B cell (primary cell): ENCODE data around the gene SCAMP1. TPM values are rescaled to one million over a fixed set of nuclear protein-coding genes. Genes with fewer than 3 reads are reported as not detected.

Source experiments
- ATAC-seq: fragments of 200-7000 bp; cut with Tn5 transposase; one replicate; pipeline ENCODE4 v1.10.0; 2021; ENCODE audit warnings: low read depth, mild to moderate bottlenecking, moderate number of reproducible peaks, moderate library complexity
- CTCF ChIA-PET: fragments of 350-600 bp; sonication (Branson Sonifier 250); formaldehyde crosslinking; loops from one replicate; lab custom pipeline; 2021; ENCODE audit warnings: antibody characterized with exemption, inconsistent platforms; lab: Charles Lee
- POLR2A ChIA-PET: fragments of 350-600 bp; sonication (Branson Sonifier 250); formaldehyde crosslinking; loops from one replicate; lab custom pipeline; 2021; ENCODE audit warnings: antibody characterized with exemption; lab: Charles Lee
- DNase-seq: peaks from one replicate; pipeline ENCODE4 v3.0.0; 2013
- H2AFZ ChIP-seq: 2 replicates; pipeline ENCODE4 v1.6.1; 2012; ENCODE audit warnings: mild to moderate bottlenecking, low read depth, low read length; ENCODE audit not compliant: insufficient read depth, poor library complexity, severe bottlenecking
- H3K27ac ChIP-seq, 2 donors: 1 replicate in 1 of 2; 2 replicates in 1 of 2; pipeline ENCODE4 v1.5.1; 2012 to 2013; ENCODE audit warnings: low read length in 2 of 2, mild to moderate bottlenecking in 2 of 2, moderate library complexity in 1 of 2
- H3K27me3 ChIP-seq, 4 experiments: fragments of 200-600 bp in 1 of 4; sonication (generic) in 1 of 4; replicated peaks in 1 of 4; 1 replicate in 2 of 4; 2 replicates in 2 of 4; pipeline versions ENCODE4 v1.6.1 to v1.7.0; 2013 to 2016; ENCODE audit warnings: low read length in 3 of 4, mild to moderate bottlenecking in 2 of 4, mixed read lengths in 1 of 4, moderate library complexity in 1 of 4; ENCODE audit not compliant: insufficient read depth in 4 of 4, control insufficient read depth in 3 of 4; ENCODE audit errors: control extremely low read depth in 1 of 4
- H3K36me3 ChIP-seq, 2 experiments: replicated peaks in 1 of 2; 1 replicate in 1 of 2; 2 replicates in 1 of 2; pipeline versions ENCODE4 v1.6.1 to v1.7.1; 2013; ENCODE audit warnings: low read length in 1 of 2; ENCODE audit not compliant: insufficient read depth in 2 of 2, control insufficient read depth in 1 of 2; ENCODE audit errors: control extremely low read depth in 1 of 2, extremely low read depth in 1 of 2
- H3K4me1 ChIP-seq, 2 donors: fragments of 200-600 bp in 1 of 2; sonication (generic) in 1 of 2; 1 replicate in 1 of 2; 2 replicates in 1 of 2; pipeline versions ENCODE4 v1.5.1 to v1.6.1; 2013 to 2017; ENCODE audit warnings: low read length in 2 of 2; ENCODE audit not compliant: control insufficient read depth in 2 of 2, insufficient read depth in 2 of 2
- H3K4me2 ChIP-seq: replicated peaks from 2 replicates; pipeline ENCODE3; 2012; ENCODE audit warnings: mild to moderate bottlenecking, low read depth, low read length; ENCODE audit not compliant: poor library complexity, severe bottlenecking
- H3K4me3 ChIP-seq, 5 experiments: fragments of 200-600 bp in 1 of 5; sonication (generic) in 1 of 5; 1 replicate in 3 of 5; 2 replicates in 2 of 5; pipeline versions ENCODE4 v1.5.1 to v1.7.0; 2011 to 2016; ENCODE audit warnings: low read length in 4 of 5, mild to moderate bottlenecking in 4 of 5, low read depth in 2 of 5, control low read depth in 1 of 5, moderate library complexity in 1 of 5; ENCODE audit not compliant: insufficient read depth in 1 of 5; ENCODE audit errors: control extremely low read depth in 1 of 5, extremely low read depth in 1 of 5
- H3K79me2 ChIP-seq: fragments of 200-600 bp; sonication (generic); one replicate; pipeline ENCODE4 v1.6.0; 2016; ENCODE audit warnings: low read length; ENCODE audit not compliant: control insufficient read depth, insufficient read depth
- H3K9ac ChIP-seq: fragments of 200-600 bp; sonication (generic); 2 replicates; pipeline ENCODE4 v1.6.1; 2017; ENCODE audit warnings: mild to moderate bottlenecking, low read length, moderate library complexity
- H3K9me3 ChIP-seq, 3 donors: one replicate each; pipeline versions ENCODE4 v1.6.1 to v1.7.1; 2013; ENCODE audit warnings: low read length in 2 of 3; ENCODE audit not compliant: control insufficient read depth in 2 of 3, insufficient read depth in 1 of 3; ENCODE audit errors: control extremely low read depth in 1 of 3
- H4K20me1 ChIP-seq: 2 replicates; pipeline ENCODE4 v1.6.0; 2012; ENCODE audit warnings: mild to moderate bottlenecking, low read length; ENCODE audit not compliant: insufficient read depth, control insufficient read depth, poor library complexity, severe bottlenecking
- H3K27ac Mint-ChIP-seq: one replicate; pipeline ENCODE4 v1.8.0; 2021; ENCODE audit warnings: mixed read lengths
- H3K27me3 Mint-ChIP-seq: one replicate; pipeline ENCODE4 v1.8.0; 2021; ENCODE audit warnings: mixed read lengths
- H3K4me1 Mint-ChIP-seq: one replicate; pipeline ENCODE4 v1.8.0; 2021; ENCODE audit warnings: mixed read lengths
- H3K4me3 Mint-ChIP-seq: one replicate; pipeline ENCODE4 v1.8.0; 2021; ENCODE audit warnings: mixed read lengths
- H3K9me3 Mint-ChIP-seq: one replicate; pipeline ENCODE4 v1.8.0; 2022; ENCODE audit warnings: mixed read lengths; ENCODE audit not compliant: insufficient read depth
- CTCF ChIP-seq: fragments of 200-600 bp; IDR thresholded peaks from one replicate; pipeline ENCODE4 v1.8.0; 2022; ENCODE audit warnings: antibody characterized with exemption, mild to moderate bottlenecking
- EZH2 ChIP-seq: IDR thresholded peaks from 2 replicates; pipeline ENCODE4 v1.6.1; 2012; ENCODE audit warnings: borderline replicate concordance, low read depth, mild to moderate bottlenecking, moderate library complexity, low read length; ENCODE audit not compliant: insufficient read depth, poor library complexity, severe bottlenecking
- WGBS: methylation state at CpG from one replicate; pipeline ENCODE4 v1.1.5; 2013; ENCODE audit warnings: missing lambda C conversion rate; ENCODE audit not compliant: insufficient coverage; 5-methylcytosine and 5-hydroxymethylcytosine counted together
- intact Hi-C: fragments of 100-400 bp; cut with micrococcal nuclease; formaldehyde crosslinking; loops from one replicate; pipeline ENCODE4 v1.10.0; 2022
- polyA plus RNA-seq: library from polyadenylated mRNA; depleted of rRNA; stranded (reverse); fragments of >200 nt; gene quantifications from 2 replicates; pipeline ENCODE4 v1.2.3, GENCODE V29; 2012
- total RNA-seq, 2 donors: library from RNA; stranded (reverse); fragments of 120-200 nt in 1 of 2; gene quantifications; 1 replicate in 1 of 2; 2 replicates in 1 of 2; pipeline versions ENCODE4 v1.2.3 to v1.2.4, GENCODE V29; 2013 to 2022

SCAMP1 gene
- total and polyA plus RNA-seq, 2 donors (not counting 1 experiment from before 2014, with no cell fraction given), result 3.8 to 25.4 TPM

- Histone ChIP-seq H3K4me1 (peaks cover 10 to 13% of the 10 kb centered on the region in 2 donors), H3K4me2 (no peak overlapping the region), H3K79me2 (peaks cover 9% of the 10 kb centered on the region), H3K27ac (no peak overlapping the region), H3K4me3 (no peak overlapping the region), H3K9me3 (no peaks in the 10 kb centered on the region), H4K20me1 (no peaks in the 10 kb centered on the region), H3K9ac (no peak overlapping the region), H3K36me3 (no peaks in the 10 kb centered on the region), H3K27me3 (no peaks in the 10 kb centered on the region), H2AFZ (no peak overlapping the region)
- POLR2A ChIA-PET, result no interaction called here
- Mint-ChIP-seq H3K27ac (no peak overlapping the region), H3K27me3 (no peaks in the 10 kb centered on the region), H3K4me3 (no peak overlapping the region), H3K4me1 (peaks cover 40% of the 10 kb centered on the region), H3K9me3 (no peaks in the 10 kb centered on the region)
- DNase-seq, result no peak
- ATAC-seq, result no peak
- no peak for TF ChIP-seq EZH2
- TF ChIP-seq CTCF, result no peak
- 56% methylated on average over 4 of the region's 9 CpGs for WGBS
- intact Hi-C loops, result no loop called here
- CTCF ChIA-PET, result interaction anchor here (0.6 to 1.0 kb wide), 2 partner anchors 31 to 464 kb away, joined by 3 to 4 read pairs; no protein-coding TSS in a partner anchor
Observed at GRCh38 chr5:78501411-78502352, 141.3 kb downstream of the SCAMP1 start.
